SK-N-MC (cell line): ENCODE results near the gene LPAR3.
"Not testable (repeated sequence)": the region's sequence is repeated elsewhere in the genome, so short reads cannot be mapped to it uniquely, and the experiment has no call there.

Source experiments
- EZH2 ChIP-seq: fragments of 200-600 bp; sonication (generic); IDR thresholded peaks from one replicate; pipeline ENCODE4 v1.6.1; 2017; ENCODE audit warnings: antibody characterized with exemption
- POLR2AphosphoS5 ChIP-seq: IDR thresholded peaks from 2 replicates; pipeline ENCODE4 v1.6.1; 2012; ENCODE audit warnings: mild to moderate bottlenecking, low read depth, low read length, borderline replicate concordance

GRCh38 chr1:84902727-84903126 is 9.7 kb upstream of the LPAR3 start:
- TF ChIP-seq POLR2AphosphoS5, EZH2: not testable (repeated sequence)
